ENCODE data around the gene OPHN1. TPM values are rescaled to one million over a fixed set of nuclear protein-coding genes. Genes with fewer than 3 reads are reported as not detected.

Gene OPHN1
- total and polyA plus RNA-seq, 2 of the 13 experiments (the other 11 are each of a cell fraction or from before 2014, with no cell fraction given): 1.6 to 1.7 TPM

DNA sequence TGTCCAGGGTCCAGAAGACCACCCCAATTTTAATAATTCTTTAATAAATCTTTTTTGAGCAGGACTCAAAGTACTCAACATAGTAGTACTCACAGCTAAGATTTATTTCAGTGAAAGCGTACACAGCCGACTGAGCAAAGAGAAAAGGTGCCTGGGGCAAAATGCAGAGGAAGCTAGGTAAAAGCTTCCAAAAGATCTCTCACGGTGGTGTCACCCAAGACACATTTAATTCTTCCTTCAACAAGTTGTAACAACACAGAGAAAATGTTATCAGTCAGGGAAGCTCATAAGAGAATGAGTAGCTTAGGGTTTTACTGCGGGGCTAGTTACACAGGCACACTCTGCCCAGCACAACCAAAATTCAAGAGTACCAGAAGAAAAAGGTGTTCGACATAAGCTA is 201.1 kb downstream of the OPHN1 start (continued):
- no peak for TF ChIP-seq ZNF703 (CRISPR knock-in tag; IDR thresholded peaks at IDR 0.05; ENCODE audit: borderline replicate concordance)
- no peak for TF ChIP-seq MYC (CRISPR knock-in tag; IDR thresholded peaks at IDR 0.05; ENCODE audit: borderline replicate concordance)
- TF ChIP-seq NFE2L1 (CRISPR knock-in tag; IDR thresholded peaks at IDR 0.05; ENCODE audit: borderline replicate concordance): no peak

DNA sequence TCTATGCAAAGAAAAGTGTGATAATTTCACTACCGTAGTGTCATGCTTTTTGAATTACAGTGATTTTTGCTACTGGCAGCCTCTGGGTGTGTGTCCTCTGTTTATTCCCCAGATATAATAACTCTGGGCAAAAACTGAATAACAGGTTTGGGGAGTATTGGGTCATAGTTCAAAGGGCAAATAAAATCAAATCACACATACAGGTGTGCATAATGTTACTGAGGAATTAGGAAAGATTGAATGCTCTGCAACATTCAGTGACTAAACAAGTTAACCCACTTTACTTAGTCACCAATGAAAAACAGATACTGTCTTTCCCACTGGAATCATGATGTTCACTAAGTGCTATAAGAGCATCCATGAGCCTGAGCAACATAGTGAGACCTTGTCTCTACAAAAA is 224.3 kb downstream of the OPHN1 start:
- H3K4me2 ChIP-seq (ENCODE audit: low read depth, low read length): no peak overlapping the region
- intact Hi-C loops (cut with micrococcal nuclease; ENCODE audit: unreplicated experiment): no loop called here
- WGBS (ENCODE audit: low lambda C conversion rate): 100% methylated on average over 1 of the region's 1 CpG
- CTCF ChIA-PET (ENCODE audit: low intra/inter-chr PET ratio, low total read pairs): no interaction called here
- no peak overlapping the region for H3K27ac ChIP-seq (ENCODE audit: extremely low read length, insufficient read depth, low read length)
- in situ Hi-C loops (cut with HindIII; ENCODE audit: extremely low pct_ligation_motif_present, low pct_unique_long_range_greater_than_20kb): no loop called here
- H4K20me1 ChIP-seq (ENCODE audit: insufficient read depth, low read length): no peaks in the 10 kb centered on the region
- H3K9me3 ChIP-seq (ENCODE audit: low read length): no peaks in the 10 kb centered on the region
- no peak for ATAC-seq
- H3K4me3 ChIP-seq (replicated peaks in 1 of 3; ENCODE audit: insufficient read depth in 1 of 3, low read depth in 2 of 3, low read length in 3 of 3): no peak overlapping the region
- no peak for FAIRE-seq
- H3K27me3 ChIP-seq (ENCODE audit: control insufficient read depth in 1 of 2, insufficient read depth in 2 of 2, low read length in 2 of 2): no peaks in the 10 kb centered on the region
- H2AFZ ChIP-seq (ENCODE audit: low read length): no peak overlapping the region
- H3K4me1 ChIP-seq (ENCODE audit: insufficient read depth, low read length): no peaks in the 10 kb centered on the region
- no peaks in the 10 kb centered on the region for H3K36me3 ChIP-seq (replicated peaks in 1 of 2; ENCODE audit: control insufficient read depth in 1 of 2, insufficient read depth in 2 of 2, low read length in 2 of 2)
- no peak for DNase-seq (ENCODE audit: low spot score)
- H3K79me2 ChIP-seq (ENCODE audit: insufficient read depth, low read length): no peaks in the 10 kb centered on the region
- POLR2A ChIA-PET: no interaction called here
- BruUV-seq (replicated peaks): no TSS peak
- no peak overlapping the region for H3K9ac ChIP-seq (ENCODE audit: insufficient read depth, low read depth, low read length)
- TF ChIP-seq RORA (CRISPR knock-in tag; IDR thresholded peaks at IDR 0.05) (no peak), PPARG (CRISPR knock-in tag; conservative IDR thresholded peaks at IDR 0.05) (no peak), ZNF292 (CRISPR knock-in tag; IDR thresholded peaks at IDR 0.05; ENCODE audit: borderline replicate concordance, low read depth) (no peak), MYC (CRISPR knock-in tag; IDR thresholded peaks at IDR 0.05; ENCODE audit: borderline replicate concordance) (no peak), RBFOX2 (IDR thresholded peaks at IDR 0.05; ENCODE audit: low read depth, low read length) (no peak), FLYWCH1 (CRISPR knock-in tag; IDR thresholded peaks at IDR 0.05) (no peak), BCL6 (CRISPR knock-in tag; IDR thresholded peaks at IDR 0.05) (no peak), NRL (CRISPR knock-in tag; IDR thresholded peaks at IDR 0.05; ENCODE audit: borderline replicate concordance) (no peak)
- TF ChIP-seq, protein P1, sequence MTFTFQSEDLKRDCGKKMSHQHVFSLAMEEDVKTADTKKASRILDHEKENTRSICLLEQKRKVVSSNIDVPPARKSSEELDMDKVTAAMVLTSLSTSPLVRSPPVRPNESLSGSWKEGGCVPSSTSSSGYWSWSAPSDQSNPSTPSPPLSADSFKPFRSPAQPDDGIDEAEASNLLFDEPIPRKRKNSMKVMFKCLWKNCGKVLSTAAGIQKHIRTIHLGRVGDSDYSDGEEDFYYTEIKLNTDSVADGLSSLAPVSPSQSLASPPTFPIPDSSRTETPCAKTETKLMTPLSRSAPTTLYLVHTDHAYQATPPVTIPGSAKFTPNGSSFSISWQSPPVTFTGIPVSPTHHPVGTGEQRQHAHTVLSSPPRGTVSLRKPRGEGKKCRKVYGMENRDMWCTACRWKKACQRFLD (CRISPR knock-in tag; IDR thresholded peaks at IDR 0.05; ENCODE audit: borderline replicate concordance): no peak
- TF ChIP-seq, protein P2, sequence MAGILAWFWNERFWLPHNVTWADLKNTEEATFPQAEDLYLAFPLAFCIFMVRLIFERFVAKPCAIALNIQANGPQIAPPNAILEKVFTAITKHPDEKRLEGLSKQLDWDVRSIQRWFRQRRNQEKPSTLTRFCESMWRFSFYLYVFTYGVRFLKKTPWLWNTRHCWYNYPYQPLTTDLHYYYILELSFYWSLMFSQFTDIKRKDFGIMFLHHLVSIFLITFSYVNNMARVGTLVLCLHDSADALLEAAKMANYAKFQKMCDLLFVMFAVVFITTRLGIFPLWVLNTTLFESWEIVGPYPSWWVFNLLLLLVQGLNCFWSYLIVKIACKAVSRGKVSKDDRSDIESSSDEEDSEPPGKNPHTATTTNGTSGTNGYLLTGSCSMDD (CRISPR knock-in tag; IDR thresholded peaks at IDR 0.05): no peak
- TF ChIP-seq, protein P3, sequence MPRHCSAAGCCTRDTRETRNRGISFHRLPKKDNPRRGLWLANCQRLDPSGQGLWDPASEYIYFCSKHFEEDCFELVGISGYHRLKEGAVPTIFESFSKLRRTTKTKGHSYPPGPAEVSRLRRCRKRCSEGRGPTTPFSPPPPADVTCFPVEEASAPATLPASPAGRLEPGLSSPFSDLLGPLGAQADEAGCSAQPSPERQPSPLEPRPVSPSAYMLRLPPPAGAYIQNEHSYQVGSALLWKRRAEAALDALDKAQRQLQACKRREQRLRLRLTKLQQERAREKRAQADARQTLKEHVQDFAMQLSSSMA (CRISPR knock-in tag; IDR thresholded peaks at IDR 0.05): no peak
- TF ChIP-seq, protein P4, sequence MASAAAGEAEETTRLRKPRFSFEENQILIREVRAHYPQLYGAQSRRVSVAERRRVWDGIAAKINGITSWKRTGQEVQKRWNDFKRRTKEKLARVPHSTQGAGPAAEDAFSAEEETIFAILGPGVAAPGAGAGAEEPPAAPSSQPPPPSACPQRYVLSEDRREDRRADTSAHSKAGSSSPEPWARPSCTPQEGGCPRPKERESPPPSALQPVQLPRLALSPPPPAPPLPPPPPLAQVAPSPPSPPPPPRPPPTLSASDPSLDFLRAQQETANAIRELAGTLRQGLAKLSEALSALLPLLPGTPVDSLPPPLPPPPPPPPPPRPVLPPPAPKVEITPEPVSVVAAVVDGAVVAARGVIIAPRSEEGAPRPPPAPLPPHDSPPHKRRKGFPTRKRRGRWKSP (CRISPR knock-in tag; IDR thresholded peaks at IDR 0.05): no peak
- TF ChIP-seq, protein P5, sequence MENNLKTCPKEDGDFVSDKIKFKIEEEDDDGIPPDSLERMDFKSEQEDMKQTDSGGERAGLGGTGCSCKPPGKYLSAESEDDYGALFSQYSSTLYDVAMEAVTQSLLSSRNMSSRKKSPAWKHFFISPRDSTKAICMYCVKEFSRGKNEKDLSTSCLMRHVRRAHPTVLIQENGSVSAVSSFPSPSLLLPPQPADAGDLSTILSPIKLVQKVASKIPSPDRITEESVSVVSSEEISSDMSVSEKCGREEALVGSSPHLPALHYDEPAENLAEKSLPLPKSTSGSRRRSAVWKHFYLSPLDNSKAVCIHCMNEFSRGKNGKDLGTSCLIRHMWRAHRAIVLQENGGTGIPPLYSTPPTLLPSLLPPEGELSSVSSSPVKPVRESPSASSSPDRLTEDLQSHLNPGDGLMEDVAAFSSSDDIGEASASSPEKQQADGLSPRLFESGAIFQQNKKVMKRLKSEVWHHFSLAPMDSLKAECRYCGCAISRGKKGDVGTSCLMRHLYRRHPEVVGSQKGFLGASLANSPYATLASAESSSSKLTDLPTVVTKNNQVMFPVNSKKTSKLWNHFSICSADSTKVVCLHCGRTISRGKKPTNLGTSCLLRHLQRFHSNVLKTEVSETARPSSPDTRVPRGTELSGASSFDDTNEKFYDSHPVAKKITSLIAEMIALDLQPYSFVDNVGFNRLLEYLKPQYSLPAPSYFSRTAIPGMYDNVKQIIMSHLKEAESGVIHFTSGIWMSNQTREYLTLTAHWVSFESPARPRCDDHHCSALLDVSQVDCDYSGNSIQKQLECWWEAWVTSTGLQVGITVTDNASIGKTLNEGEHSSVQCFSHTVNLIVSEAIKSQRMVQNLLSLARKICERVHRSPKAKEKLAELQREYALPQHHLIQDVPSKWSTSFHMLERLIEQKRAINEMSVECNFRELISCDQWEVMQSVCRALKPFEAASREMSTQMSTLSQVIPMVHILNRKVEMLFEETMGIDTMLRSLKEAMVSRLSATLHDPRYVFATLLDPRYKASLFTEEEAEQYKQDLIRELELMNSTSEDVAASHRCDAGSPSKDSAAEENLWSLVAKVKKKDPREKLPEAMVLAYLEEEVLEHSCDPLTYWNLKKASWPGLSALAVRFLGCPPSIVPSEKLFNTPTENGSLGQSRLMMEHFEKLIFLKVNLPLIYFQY (CRISPR knock-in tag; IDR thresholded peaks at IDR 0.05; ENCODE audit: borderline replicate concordance): no peak

Data from HepG2 (cell line).